MCF 10A (cell line): ENCODE results near the gene NFKB2. TPM values are rescaled to one million over a fixed set of nuclear protein-coding genes. Genes with fewer than 3 reads are reported as not detected.

Experiments
- BruUV-seq: library from RNA; stranded (reverse); fragments of 400-500 nt; replicated peaks from 2 replicates; lab custom pipeline; 2021; lab: Mats Ljungman, UMichigan
- CTCF ChIA-PET: fragments of 300-600 bp; sonication (Branson Sonifier 250); formaldehyde crosslinking; extraction: SDS; loops from one replicate; lab custom pipeline; 2021; ENCODE audit warnings: antibody characterized with exemption, inconsistent platforms; lab: Yijun Ruan, JAX
- POLR2A ChIA-PET: fragments of 300-600, 350-650 bp; sonication (Branson Sonifier 250); formaldehyde crosslinking; extraction: SDS; loops from one replicate; lab custom pipeline; 2020; ENCODE audit warnings: antibody characterized with exemption, inconsistent platforms; lab: Yijun Ruan, JAX
- DNase-seq: peaks from one replicate; pipeline ENCODE4 v3.0.0-alpha.2; 2018; ENCODE audit not compliant: unreplicated experiment
- H3K27ac Mint-ChIP-seq: one replicate; pipeline ENCODE4 v1.8.0; 2022; ENCODE audit warnings: mild to moderate bottlenecking, low read depth, mixed read lengths; ENCODE audit not compliant: unreplicated experiment
- H3K27me3 Mint-ChIP-seq: one replicate; pipeline ENCODE4 v1.8.0; 2022; ENCODE audit warnings: mixed read lengths; ENCODE audit not compliant: insufficient read depth, unreplicated experiment
- H3K36me3 Mint-ChIP-seq: one replicate; pipeline ENCODE4 v1.8.0; 2022; ENCODE audit warnings: mild to moderate bottlenecking, moderate library complexity, mixed read lengths; ENCODE audit not compliant: insufficient read depth, unreplicated experiment
- H3K4me1 Mint-ChIP-seq: one replicate; pipeline ENCODE4 v1.8.0; 2022; ENCODE audit warnings: mixed read lengths; ENCODE audit not compliant: insufficient read depth, unreplicated experiment
- H3K4me3 Mint-ChIP-seq: one replicate; pipeline ENCODE4 v1.8.0; 2022; ENCODE audit warnings: mild to moderate bottlenecking, moderate library complexity, mixed read lengths; ENCODE audit not compliant: unreplicated experiment
- H3K9me3 Mint-ChIP-seq: one replicate; pipeline ENCODE4 v1.8.0; 2022; ENCODE audit warnings: mixed read lengths; ENCODE audit not compliant: unreplicated experiment
- CTCF ChIP-seq: fragments of 200-600 bp; IDR thresholded peaks from one replicate; pipeline ENCODE4 v1.8.0; 2022; ENCODE audit warnings: antibody characterized with exemption, mild to moderate bottlenecking; ENCODE audit not compliant: unreplicated experiment
- intact Hi-C: fragments of 100-400 bp; cut with micrococcal nuclease; formaldehyde crosslinking; loops from 2 replicates; pipeline ENCODE4 v1.14.1; 2022
- total RNA-seq: library from RNA; stranded (reverse); gene quantifications from 2 replicates; pipeline ENCODE4 v1.2.3, GENCODE V29; 2022

Gene NFKB2
- total RNA-seq, 1 experiment from 2014 or later: 76.2 TPM

- CTCF ChIA-PET: interaction anchor here (1.0 to 3.1 kb wide), 4 partner anchors 10 to 15 kb away, joined by 4 to 14 read pairs (median 8); no protein-coding TSS in a partner anchor
- TF ChIP-seq CTCF: no peak
- no peak for DNase-seq
- H3K4me3 Mint-ChIP-seq: no peak overlapping the region
- H3K27me3 Mint-ChIP-seq: peaks cover 51% of the 10 kb centered on the region
- no peak overlapping the region for H3K27ac Mint-ChIP-seq
- no peaks in the 10 kb centered on the region for H3K9me3 Mint-ChIP-seq
- no peaks in the 10 kb centered on the region for H3K36me3 Mint-ChIP-seq
- intact Hi-C loops: no loop called here
- BruUV-seq: no TSS peak
- peaks cover under 1% of the 10 kb centered on the region for H3K4me1 Mint-ChIP-seq
- POLR2A ChIA-PET: interaction anchor here (0.6 to 1.9 kb wide), 2 partner anchors 8 to 172 kb away, joined by 3 to 5 read pairs; no protein-coding TSS in a partner anchor
Measured at GRCh38 chr10:102413806-102414561, 18.5 kb downstream of the NFKB2 start.

- intact Hi-C loops: no loop called here
- POLR2A ChIA-PET: interaction anchor here (0.9 to 1.1 kb wide), 3 partner anchors 11 to 263 kb away, joined by 3 to 5 read pairs (median 3); no protein-coding TSS in a partner anchor
Measured at GRCh38 chr10:102414749-102415148, 19.2 kb downstream of the NFKB2 start.

GRCh38 chr10:102416283-102416682 is 20.8 kb downstream of the NFKB2 start:
- no peaks in the 10 kb centered on the region for H3K9me3 Mint-ChIP-seq
- ChIA-PET CTCF (interaction anchor here (0.5 to 2.2 kb wide), 5 partner anchors 12 to 579 kb away, joined by 4 to 10 read pairs (median 6); no protein-coding TSS in a partner anchor), POLR2A (interaction anchor here (0.8 kb wide), 1 partner anchor 58 kb away, joined by 3 read pairs; no protein-coding TSS in a partner anchor)
- no peaks in the 10 kb centered on the region for H3K36me3 Mint-ChIP-seq
- no peak for TF ChIP-seq CTCF
- H3K27me3 Mint-ChIP-seq: peaks cover 30% of the 10 kb centered on the region
- DNase-seq: no peak
- intact Hi-C loops: no loop called here
- peaks cover 5% of the 10 kb centered on the region for H3K4me1 Mint-ChIP-seq
- BruUV-seq: no TSS peak
- no peak overlapping the region for H3K4me3 Mint-ChIP-seq
- H3K27ac Mint-ChIP-seq: no peak overlapping the region

More at GRCh38 chr10:102414749-102415148, 19.2 kb downstream of the NFKB2 start:
- no peaks in the 10 kb centered on the region for H3K9me3 Mint-ChIP-seq
- CTCF ChIA-PET: interaction anchor here (0.6 to 2.2 kb wide), 4 partner anchors 11 to 33 kb away, joined by 3 to 10 read pairs (median 6); no protein-coding TSS in a partner anchor
- no TSS peak for BruUV-seq
- TF ChIP-seq CTCF: no peak
- no peak overlapping the region for H3K4me3 Mint-ChIP-seq
- H3K27me3 Mint-ChIP-seq: peaks cover 44% of the 10 kb centered on the region
- peaks cover 5% of the 10 kb centered on the region for H3K4me1 Mint-ChIP-seq
- no peak overlapping the region for H3K27ac Mint-ChIP-seq
- no peaks in the 10 kb centered on the region for H3K36me3 Mint-ChIP-seq
- no peak for DNase-seq

- ChIA-PET POLR2A (interaction anchor here (0.5 to 0.8 kb wide), 2 partner anchors 44 to 58 kb away, joined by 3 read pairs; no protein-coding TSS in a partner anchor), CTCF (interaction anchor here (0.5 to 2.2 kb wide), 4 partner anchors 13 to 579 kb away, joined by 3 to 10 read pairs (median 6); no protein-coding TSS in a partner anchor)
- Mint-ChIP-seq H3K9me3 (no peaks in the 10 kb centered on the region), H3K4me1 (peaks cover 5% of the 10 kb centered on the region), H3K27ac (no peak overlapping the region), H3K4me3 (no peak overlapping the region), H3K36me3 (no peaks in the 10 kb centered on the region), H3K27me3 (peaks cover 26% of the 10 kb centered on the region)
- TF ChIP-seq CTCF: no peak
- intact Hi-C loops: no loop called here
- no TSS peak for BruUV-seq
- no peak for DNase-seq
Measured at GRCh38 chr10:102416695-102417094, 21.2 kb downstream of the NFKB2 start.
